ENCODE results near the gene ITGAE. TPM values are rescaled to one million over a fixed set of nuclear protein-coding genes. Genes with fewer than 3 reads are reported as not detected.

ITGAE gene
- total RNA-seq, 1 experiment from 2014 or later, result 31.6 TPM

Other genes starting within 250 kb of the ITGAE start
- 1.6 and 2.0 TPM in 2 replicates for gene TRPV3, start 243.4 kb downstream of the ITGAE start, total RNA-seq (2014; rRNA removed; shearing (Covaris generic))
- gene TRPV1, start 191.8 kb downstream of the ITGAE start, total RNA-seq (2014; rRNA removed; shearing (Covaris generic)), result 3.1 and 4.0 TPM in 2 replicates
- gene SHPK, start 164.9 kb downstream of the ITGAE start, total RNA-seq (2014; rRNA removed; shearing (Covaris generic)), result 11.4 and 12.4 TPM in 2 replicates
- gene CTNS, start 164.4 kb downstream of the ITGAE start, total RNA-seq (2014; rRNA removed; shearing (Covaris generic)), result 6.0 and 8.1 TPM in 2 replicates
- 27.6 and 28.6 TPM in 2 replicates for gene TAX1BP3, start 132.6 kb downstream of the ITGAE start, total RNA-seq (2014; rRNA removed; shearing (Covaris generic))
- gene EMC6, start 132.4 kb downstream of the ITGAE start, total RNA-seq (2014; rRNA removed; shearing (Covaris generic)), result 25.3 and 27.9 TPM in 2 replicates
- gene P2RX5, start 105.0 kb downstream of the ITGAE start, total RNA-seq (2014; rRNA removed; shearing (Covaris generic)), result 1.2 and 3.0 TPM in 2 replicates
- 15.2 and 15.9 TPM in 2 replicates for gene HASPIN, start 77.3 kb downstream of the ITGAE start, total RNA-seq (2014; rRNA removed; shearing (Covaris generic))
- gene NCBP3, start 45.1 kb upstream of the ITGAE start, total RNA-seq (2014; rRNA removed; shearing (Covaris generic)), result 23.3 and 25.4 TPM in 2 replicates
- gene CAMKK1, start 91.9 kb upstream of the ITGAE start, total RNA-seq (2014; rRNA removed; shearing (Covaris generic)), result 3.4 TPM in 2 replicates
- gene P2RX1, start 115.3 kb upstream of the ITGAE start, total RNA-seq (2014; rRNA removed; shearing (Covaris generic)), result 0.06 TPM in 1 of 2 replicates, not detected in the other
- 1.9 and 2.0 TPM in 2 replicates for gene ATP2A3, start 163.2 kb upstream of the ITGAE start, total RNA-seq (2014; rRNA removed; shearing (Covaris generic))

Measured in SJCRH30 (cell line).